Glutamatergic neuron (in vitro differentiated cells): ENCODE measurements around the gene EPHA3. TPM values are rescaled to one million over a fixed set of nuclear protein-coding genes. Genes with fewer than 3 reads are reported as not detected.
A peak's percentile ranks its signal among the peaks of the same experiment; 100 is the strongest.

ENCODE experiments used
- DNase-seq: peaks from one replicate; pipeline ENCODE4 v3.0.0; 2022
- H3K27ac Mint-ChIP-seq: one replicate; pipeline ENCODE4 v1.8.0; 2020; ENCODE audit warnings: mild to moderate bottlenecking, mixed read lengths, inconsistent platforms; ENCODE audit not compliant: unreplicated experiment
- H3K27me3 Mint-ChIP-seq: one replicate; pipeline ENCODE4 v1.8.0; 2020; ENCODE audit warnings: mild to moderate bottlenecking, moderate library complexity, mixed read lengths, inconsistent platforms; ENCODE audit not compliant: unreplicated experiment
- H3K36me3 Mint-ChIP-seq: one replicate; pipeline ENCODE4 v1.8.0; 2020; ENCODE audit warnings: mild to moderate bottlenecking, mixed read lengths, inconsistent platforms; ENCODE audit not compliant: unreplicated experiment
- H3K4me1 Mint-ChIP-seq: one replicate; pipeline ENCODE4 v1.8.0; 2020; ENCODE audit warnings: mild to moderate bottlenecking, low read depth, mixed read lengths, inconsistent platforms; ENCODE audit not compliant: unreplicated experiment
- H3K4me3 Mint-ChIP-seq: one replicate; pipeline ENCODE4 v1.8.0; 2020; ENCODE audit warnings: mild to moderate bottlenecking, mixed read lengths, inconsistent platforms; ENCODE audit not compliant: unreplicated experiment
- H3K9me3 Mint-ChIP-seq: one replicate; pipeline ENCODE4 v1.8.0; 2020; ENCODE audit warnings: mild to moderate bottlenecking, moderate library complexity, mixed read lengths, inconsistent platforms; ENCODE audit not compliant: unreplicated experiment
- total RNA-seq: library from RNA; stranded (reverse); fragmentation: NEBNext Ultra II Directional; extraction: Animal tissue kit (Norgen Biotek cat#: 25700); gene quantifications from one replicate; pipeline ENCODE4 v1.2.1, GENCODE V29; 2021; ENCODE audit not compliant: unreplicated experiment
- TF ChIP-seq, protein P1 (sequence below): fragments of 200-600 bp; sonication (generic); IDR thresholded peaks from one replicate; pipeline ENCODE4 v1.5.0; 2021; ENCODE audit not compliant: partially characterized antibody, unreplicated experiment

The EPHA3 gene
- total RNA-seq, 1 donor from 2014 or later: 9.9 TPM

DNA sequence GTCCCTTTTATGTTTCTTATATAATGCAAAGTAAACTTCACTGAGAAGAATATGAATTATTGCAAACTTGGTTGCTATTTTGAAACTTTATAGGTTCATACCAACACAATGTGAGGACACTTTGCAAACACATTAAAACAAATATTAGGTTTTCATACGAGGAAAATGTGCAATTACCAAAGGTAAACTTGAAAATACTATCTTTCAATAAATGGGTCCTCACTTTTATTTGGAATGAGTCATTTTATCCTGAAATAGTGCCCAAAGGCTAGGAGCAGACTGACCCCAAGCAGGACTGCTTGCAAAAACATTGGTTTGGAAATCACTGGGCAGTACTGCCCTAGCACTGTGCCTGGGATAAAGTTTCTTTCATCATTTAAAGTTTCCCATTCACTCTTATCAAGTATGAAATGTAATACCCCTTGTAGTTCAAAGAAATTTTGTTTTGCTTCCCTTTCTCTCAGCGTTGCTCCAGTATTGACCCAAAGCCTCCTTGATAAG is 396.5 kb downstream of the EPHA3 start:
- no peak overlapping the region for H3K4me3 Mint-ChIP-seq
- TF ChIP-seq, protein P1, sequence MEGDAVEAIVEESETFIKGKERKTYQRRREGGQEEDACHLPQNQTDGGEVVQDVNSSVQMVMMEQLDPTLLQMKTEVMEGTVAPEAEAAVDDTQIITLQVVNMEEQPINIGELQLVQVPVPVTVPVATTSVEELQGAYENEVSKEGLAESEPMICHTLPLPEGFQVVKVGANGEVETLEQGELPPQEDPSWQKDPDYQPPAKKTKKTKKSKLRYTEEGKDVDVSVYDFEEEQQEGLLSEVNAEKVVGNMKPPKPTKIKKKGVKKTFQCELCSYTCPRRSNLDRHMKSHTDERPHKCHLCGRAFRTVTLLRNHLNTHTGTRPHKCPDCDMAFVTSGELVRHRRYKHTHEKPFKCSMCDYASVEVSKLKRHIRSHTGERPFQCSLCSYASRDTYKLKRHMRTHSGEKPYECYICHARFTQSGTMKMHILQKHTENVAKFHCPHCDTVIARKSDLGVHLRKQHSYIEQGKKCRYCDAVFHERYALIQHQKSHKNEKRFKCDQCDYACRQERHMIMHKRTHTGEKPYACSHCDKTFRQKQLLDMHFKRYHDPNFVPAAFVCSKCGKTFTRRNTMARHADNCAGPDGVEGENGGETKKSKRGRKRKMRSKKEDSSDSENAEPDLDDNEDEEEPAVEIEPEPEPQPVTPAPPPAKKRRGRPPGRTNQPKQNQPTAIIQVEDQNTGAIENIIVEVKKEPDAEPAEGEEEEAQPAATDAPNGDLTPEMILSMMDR: no peak
- no peak overlapping the region for H3K27ac Mint-ChIP-seq
- H3K36me3 Mint-ChIP-seq: no peaks in the 10 kb centered on the region
- H3K4me1 Mint-ChIP-seq: peaks cover 8% of the 10 kb centered on the region
- no peaks in the 10 kb centered on the region for H3K9me3 Mint-ChIP-seq
- H3K27me3 Mint-ChIP-seq: no peaks in the 10 kb centered on the region
- no peak for DNase-seq

DNA sequence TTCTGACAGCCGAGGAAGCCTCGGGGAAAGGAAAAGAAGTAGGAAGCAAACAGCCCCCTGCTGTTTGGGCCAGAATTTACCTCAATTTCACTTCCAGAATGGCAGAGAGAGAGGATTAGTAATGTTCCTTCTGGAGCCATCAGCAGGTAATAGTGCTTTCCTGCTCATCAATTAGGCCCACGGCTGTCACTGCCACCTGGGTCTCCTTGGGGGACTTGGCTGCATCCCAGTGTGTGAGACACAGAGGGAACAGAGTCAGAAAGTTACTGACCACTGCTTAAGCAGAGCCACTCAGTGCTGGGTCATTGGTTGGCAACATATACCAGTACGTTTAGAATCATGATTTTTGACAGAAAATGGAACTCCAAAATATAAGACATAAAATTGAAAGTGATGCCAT is 397.0 kb downstream of the EPHA3 start:
- DNase-seq: peak; percentile 50
- H3K9me3 Mint-ChIP-seq: no peaks in the 10 kb centered on the region
- no peak overlapping the region for H3K4me3 Mint-ChIP-seq
- TF ChIP-seq, protein P1: no peak
- H3K27me3 Mint-ChIP-seq: no peaks in the 10 kb centered on the region
- H3K27ac Mint-ChIP-seq: no peak overlapping the region
- peaks cover 8% of the 10 kb centered on the region for H3K4me1 Mint-ChIP-seq
- no peaks in the 10 kb centered on the region for H3K36me3 Mint-ChIP-seq

DNA sequence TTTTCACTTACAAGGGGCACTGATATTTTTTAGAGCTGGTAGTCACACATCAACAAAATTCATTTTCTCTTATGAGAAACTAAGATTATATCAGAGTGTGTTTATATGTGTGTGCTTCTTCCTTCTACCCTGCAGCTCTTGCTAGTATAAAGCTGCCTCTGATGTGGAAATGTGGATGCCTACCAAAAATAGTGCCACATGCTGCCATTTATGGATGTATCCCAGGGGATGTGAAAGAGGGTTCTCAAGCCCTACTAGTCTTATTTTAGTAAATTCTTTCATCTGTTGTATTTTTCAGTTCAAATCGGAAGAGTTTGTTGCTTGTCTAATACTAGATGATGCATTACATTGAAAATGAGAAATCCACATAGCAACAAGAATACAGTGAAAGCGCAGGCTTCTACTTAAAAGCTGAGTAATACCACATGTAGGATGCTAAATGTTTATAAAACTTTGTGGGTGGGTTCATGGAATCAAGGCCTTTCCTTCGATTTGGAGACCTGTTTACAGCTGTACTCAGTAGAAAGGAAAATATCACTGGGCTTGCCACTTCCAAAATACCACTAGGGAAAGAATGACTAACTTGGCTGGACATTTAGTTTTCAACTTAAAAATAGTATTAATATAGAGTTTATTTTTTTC is 399.2 kb downstream of the EPHA3 start:
- TF ChIP-seq, protein P1: no peak

DNA sequence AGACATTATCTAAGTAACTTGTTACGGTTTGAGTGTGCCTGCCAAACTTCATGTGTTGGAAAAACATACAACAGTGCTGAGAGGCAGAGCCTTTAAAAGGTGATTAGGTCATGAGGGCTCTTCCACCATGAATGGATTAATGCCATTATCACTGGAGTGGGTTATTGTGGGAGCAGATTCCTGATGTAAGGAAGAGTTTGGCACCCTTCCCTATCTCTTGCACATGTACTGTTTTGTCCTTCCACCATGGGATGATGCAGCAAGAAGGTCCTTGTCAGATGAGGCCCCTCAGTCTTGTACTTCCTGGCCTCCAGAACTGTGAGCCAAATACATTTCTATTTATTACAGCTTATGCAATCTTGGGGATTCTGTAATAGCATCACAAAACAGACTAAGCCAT is 413.9 kb downstream of the EPHA3 start:
- no peak for DNase-seq
- H3K4me1 Mint-ChIP-seq: peaks cover 2% of the 10 kb centered on the region
- no peaks in the 10 kb centered on the region for H3K27me3 Mint-ChIP-seq
- no peaks in the 10 kb centered on the region for H3K9me3 Mint-ChIP-seq
- TF ChIP-seq, protein P1: no peak
- no peaks in the 10 kb centered on the region for H3K36me3 Mint-ChIP-seq
- no peak overlapping the region for H3K4me3 Mint-ChIP-seq
- H3K27ac Mint-ChIP-seq: no peak overlapping the region

More for the DNA sequence above, 399.2 kb downstream of the EPHA3 start:
- Mint-ChIP-seq H3K27ac (no peak overlapping the region), H3K27me3 (no peaks in the 10 kb centered on the region), H3K4me3 (no peak overlapping the region), H3K9me3 (no peaks in the 10 kb centered on the region), H3K4me1 (peaks cover 8% of the 10 kb centered on the region), H3K36me3 (no peaks in the 10 kb centered on the region)
- no peak for DNase-seq

DNA sequence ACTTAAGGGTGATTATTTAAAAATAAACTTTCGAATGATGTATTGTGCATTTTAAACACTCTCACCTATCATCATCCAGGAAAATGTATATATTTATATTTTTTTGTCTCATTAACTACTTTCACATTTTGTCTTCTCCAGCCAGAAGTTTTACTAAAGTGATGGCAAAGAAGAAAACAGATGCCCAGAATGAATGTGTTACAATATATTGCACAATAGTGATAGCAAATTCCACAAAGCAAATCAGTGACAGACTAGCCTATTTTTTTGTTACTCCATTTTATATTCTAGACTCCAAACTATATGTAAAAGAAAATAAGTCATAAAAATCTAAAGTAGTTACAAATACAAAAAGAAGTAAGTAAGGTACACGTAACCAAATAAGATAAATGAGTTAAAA is 414.7 kb downstream of the EPHA3 start:
- H3K36me3 Mint-ChIP-seq: no peaks in the 10 kb centered on the region
- H3K4me1 Mint-ChIP-seq: peaks cover 2% of the 10 kb centered on the region
- no peak overlapping the region for H3K4me3 Mint-ChIP-seq
- no peak for DNase-seq
- TF ChIP-seq, protein P1: no peak
- H3K27me3 Mint-ChIP-seq: no peaks in the 10 kb centered on the region
- H3K27ac Mint-ChIP-seq: no peak overlapping the region
- H3K9me3 Mint-ChIP-seq: no peaks in the 10 kb centered on the region
